H1 (cell line): Measurements from ENCODE around the gene SYF2. TPM values are rescaled to one million over a fixed set of nuclear protein-coding genes. Genes with fewer than 3 reads are reported as not detected.

Experiments
- CTCF ChIA-PET: fragments of 300-600 bp; sonication (Branson Sonifier 250); formaldehyde crosslinking; loops from one replicate; lab custom pipeline; 2021; ENCODE audit not compliant: partially characterized antibody; lab: Charles Lee
- POLR2A ChIA-PET: fragments of 300-600 bp; sonication (Branson Sonifier 250); formaldehyde crosslinking; loops from one replicate; lab custom pipeline; 2021; ENCODE audit warnings: inconsistent platforms; ENCODE audit not compliant: partially characterized antibody; lab: Charles Lee
- DNase-seq, 2 experiments: peaks; one replicate each; pipeline versions ENCODE4 v3.0.0 to v3.0.0-alpha.2; 2010 to 2022; ENCODE audit warnings: low spot score in 2 of 2, low read depth in 1 of 2, mixed read lengths in 1 of 2
- FAIRE-seq: peaks from 2 replicates; lab custom pipeline; 2011; peaks lifted over from hg19 to GRCh38; lab: Jason Lieb, UNC
- H2AFZ ChIP-seq: 2 replicates; pipeline ENCODE4 v1.8.1; 2012; ENCODE audit warnings: low read length, inconsistent platforms
- H2AK5ac ChIP-seq: 2 replicates; pipeline ENCODE4 v1.6.1; 2013; ENCODE audit warnings: low read depth, low read length
- H2BK120ac ChIP-seq: replicated peaks from 2 replicates; pipeline ENCODE3; 2013; ENCODE audit warnings: low read depth, low read length, inconsistent platforms
- H2BK12ac ChIP-seq: 2 replicates; pipeline ENCODE4 v1.6.1; 2013; ENCODE audit warnings: low read depth, low read length
- H2BK15ac ChIP-seq: 2 replicates; pipeline ENCODE4 v1.6.1; 2013; ENCODE audit warnings: low read length
- H2BK20ac ChIP-seq: 2 replicates; pipeline ENCODE4 v1.6.1; 2013; ENCODE audit warnings: low read length
- H2BK5ac ChIP-seq: 2 replicates; pipeline ENCODE4 v1.6.1; 2013; ENCODE audit warnings: low read depth, low read length
- H3K14ac ChIP-seq: 2 replicates; pipeline ENCODE4 v1.6.1; 2013; ENCODE audit warnings: inconsistent platforms; ENCODE audit not compliant: insufficient read length
- H3K18ac ChIP-seq: 2 replicates; pipeline ENCODE4 v1.6.1; 2013; ENCODE audit warnings: low read length; ENCODE audit errors: extremely low read depth
- H3K23ac ChIP-seq: 2 replicates; pipeline ENCODE4 v1.6.1; 2013; ENCODE audit warnings: inconsistent platforms; ENCODE audit not compliant: insufficient read length
- H3K23me2 ChIP-seq: 2 replicates; pipeline ENCODE4 v1.6.1; 2013; ENCODE audit warnings: low read depth, low read length
- H3K27ac ChIP-seq: 2 replicates; pipeline ENCODE4 v1.6.1; 2011; ENCODE audit warnings: low read depth, low read length, inconsistent platforms
- H3K27me3 ChIP-seq, 4 experiments: replicated peaks in 1 of 4; 1 replicate in 1 of 4; 2 replicates in 3 of 4; pipeline versions ENCODE4 v1.6.1 to v1.8.1; 2011 to 2013; ENCODE audit warnings: low read length in 3 of 4, mild to moderate bottlenecking in 3 of 4, inconsistent platforms in 2 of 4, mixed read lengths in 2 of 4, moderate library complexity in 1 of 4; ENCODE audit not compliant: control insufficient read depth in 3 of 4, insufficient read depth in 3 of 4; ENCODE audit errors: extremely low read depth in 1 of 4
- H3K36me3 ChIP-seq, 4 experiments: 2 replicates each; pipeline versions ENCODE4 v1.6.1 to v1.8.1; 2011 to 2013; ENCODE audit warnings: mild to moderate bottlenecking in 4 of 4, low read length in 3 of 4, moderate library complexity in 2 of 4, control low read depth in 1 of 4, inconsistent platforms in 1 of 4; ENCODE audit not compliant: insufficient read depth in 4 of 4, control insufficient read depth in 2 of 4
- H3K4ac ChIP-seq: replicated peaks from 2 replicates; pipeline ENCODE3; 2013; ENCODE audit warnings: low read length, low read depth, mixed read lengths, inconsistent platforms; ENCODE audit not compliant: insufficient read length
- H3K4me1 ChIP-seq, 4 experiments: replicated peaks in 1 of 4; 1 replicate in 1 of 4; 2 replicates in 3 of 4; pipeline versions ENCODE4 v1.6.1 to v1.8.1; 2011 to 2013; ENCODE audit warnings: low read length in 3 of 4, inconsistent platforms in 2 of 4, mixed read lengths in 1 of 4; ENCODE audit not compliant: insufficient read depth in 4 of 4, control insufficient read depth in 3 of 4
- H3K4me2 ChIP-seq, 2 experiments: 2 replicates each; pipeline versions ENCODE4 v1.6.1 to v1.8.1; 2011 to 2013; ENCODE audit warnings: low read depth in 2 of 2, low read length in 2 of 2, control low read depth in 1 of 2, inconsistent platforms in 1 of 2, mild to moderate bottlenecking in 1 of 2; ENCODE audit not compliant: insufficient read depth in 1 of 2
- H3K4me3 ChIP-seq, 4 experiments: fragments of 200-600, 300-600 bp in 1 of 4; sonication (generic), shearing (Covaris generic), sonication (Bioruptor Twin) in 1 of 4; 2 replicates each; pipeline versions ENCODE4 v1.5.1 to v1.8.1; 2011 to 2016; ENCODE audit warnings: low read length in 4 of 4, low read depth in 3 of 4, control low read depth in 2 of 4, inconsistent platforms in 2 of 4, mild to moderate bottlenecking in 2 of 4, mixed read lengths in 1 of 4, moderate library complexity in 1 of 4; ENCODE audit not compliant: insufficient read depth in 2 of 4; ENCODE audit errors: extremely low read depth in 1 of 4
- H3K56ac ChIP-seq: replicated peaks from 2 replicates; pipeline ENCODE3; 2013; ENCODE audit warnings: low read depth, mild to moderate bottlenecking, mixed read lengths, low read length, inconsistent platforms; ENCODE audit not compliant: insufficient read length
- H3K79me1 ChIP-seq: 2 replicates; pipeline ENCODE4 v1.6.1; 2013; ENCODE audit warnings: low read depth, low read length, control low read depth
- H3K79me2 ChIP-seq, 2 experiments: 2 replicates each; pipeline versions ENCODE4 v1.6.1 to v1.8.1; 2012 to 2013; ENCODE audit warnings: low read length in 2 of 2, mild to moderate bottlenecking in 2 of 2, inconsistent platforms in 1 of 2; ENCODE audit not compliant: insufficient read depth in 2 of 2, control insufficient read depth in 1 of 2
- H3K9ac ChIP-seq, 4 experiments: replicated peaks in 1 of 4; 1 replicate in 1 of 4; 2 replicates in 3 of 4; pipeline versions ENCODE4 v1.6.1 to v1.8.1; 2011 to 2013; ENCODE audit warnings: low read depth in 3 of 4, low read length in 3 of 4, control low read depth in 2 of 4, mild to moderate bottlenecking in 2 of 4, moderate library complexity in 2 of 4, inconsistent platforms in 1 of 4; ENCODE audit errors: extremely low read depth in 1 of 4
- H3K9me3 ChIP-seq, 2 experiments: 2 replicates each; pipeline versions ENCODE4 v1.6.1 to v1.8.1; 2012 to 2013; ENCODE audit warnings: mild to moderate bottlenecking in 2 of 2, moderate library complexity in 2 of 2, control low read depth in 1 of 2, inconsistent platforms in 1 of 2, low read depth in 1 of 2, low read length in 1 of 2, mixed read lengths in 1 of 2; ENCODE audit not compliant: insufficient read depth in 2 of 2
- H4K20me1 ChIP-seq, 2 experiments: replicated peaks in 1 of 2; 2 replicates each; pipeline versions ENCODE3 to v1.8.1; 2011 to 2013; ENCODE audit warnings: inconsistent platforms in 2 of 2, low read length in 2 of 2, mild to moderate bottlenecking in 1 of 2; ENCODE audit not compliant: insufficient read depth in 2 of 2, control insufficient read depth in 1 of 2
- H4K5ac ChIP-seq: 2 replicates; pipeline ENCODE4 v1.6.1; 2013; ENCODE audit warnings: low read length, low read depth, mixed read lengths, inconsistent platforms; ENCODE audit not compliant: insufficient read length
- H4K8ac ChIP-seq: 2 replicates; pipeline ENCODE4 v1.8.0; 2013; ENCODE audit warnings: mild to moderate bottlenecking, moderate library complexity, low read length, inconsistent platforms; ENCODE audit not compliant: insufficient read depth; ENCODE audit errors: extremely low read depth
- H4K91ac ChIP-seq: replicated peaks from 2 replicates; pipeline ENCODE3; 2013; ENCODE audit warnings: low read length, mixed read lengths, inconsistent platforms; ENCODE audit not compliant: insufficient read length
- BRCA1 ChIP-seq: IDR thresholded peaks from 2 replicates; pipeline ENCODE4 v1.6.1; 2012; ENCODE audit warnings: low read depth, low read length, improper control_type of control experiment
- EGR1 ChIP-seq: IDR thresholded peaks from 2 replicates; pipeline ENCODE4 v1.6.1; 2011; ENCODE audit warnings: low read depth, low read length, borderline replicate concordance
- WGBS, 2 experiments: shearing (Covaris generic) in 1 of 2; methylation state at CpG; one replicate each; pipeline versions ENCODE4 v1.1.6 to v1.1.7; 2013 to 2015; ENCODE audit warnings: low lambda C conversion rate in 2 of 2, mixed read lengths in 2 of 2, inconsistent platforms in 1 of 2, low coverage in 1 of 2, missing lambda C conversion rate in 1 of 2; ENCODE audit not compliant: insufficient replicate concordance in 2 of 2, insufficient coverage in 1 of 2, insufficient read length in 1 of 2; ENCODE audit errors: extremely low coverage in 1 of 2, missing lambda C conversion rate in 1 of 2; 5-methylcytosine and 5-hydroxymethylcytosine counted together
- polyA plus RNA-seq, 7 experiments: library from polyadenylated mRNA; depleted of rRNA in 3 of 7; stranded (reverse) in 5 of 7; unstranded in 2 of 7; fragments of >200 nt in 5 of 7; fragments of 200-250 nt in 2 of 7; gene quantifications; 1 replicate in 5 of 7; 2 replicates in 1 of 7; 4 replicates in 1 of 7; pipeline versions ENCODE4 v1.2.1 to v1.2.3, GENCODE V29; 2011 to 2013; ENCODE audit warnings: missing spikeins in 2 of 7, mixed read lengths in 2 of 7
- total RNA-seq: library from RNA; stranded (reverse); fragmentation: NEBNext Ultra II Directional; extraction: Animal tissue kit (Norgen Biotek cat#: 25700); gene quantifications from 2 replicates; pipeline ENCODE4 v1.2.1, GENCODE V29; 2021

The SYF2 gene
- total and polyA plus RNA-seq, 2 of the 8 experiments (the other 6 are each of a cell fraction or from before 2014, with no cell fraction given) = 7.5 to 33.0 TPM

DNA sequence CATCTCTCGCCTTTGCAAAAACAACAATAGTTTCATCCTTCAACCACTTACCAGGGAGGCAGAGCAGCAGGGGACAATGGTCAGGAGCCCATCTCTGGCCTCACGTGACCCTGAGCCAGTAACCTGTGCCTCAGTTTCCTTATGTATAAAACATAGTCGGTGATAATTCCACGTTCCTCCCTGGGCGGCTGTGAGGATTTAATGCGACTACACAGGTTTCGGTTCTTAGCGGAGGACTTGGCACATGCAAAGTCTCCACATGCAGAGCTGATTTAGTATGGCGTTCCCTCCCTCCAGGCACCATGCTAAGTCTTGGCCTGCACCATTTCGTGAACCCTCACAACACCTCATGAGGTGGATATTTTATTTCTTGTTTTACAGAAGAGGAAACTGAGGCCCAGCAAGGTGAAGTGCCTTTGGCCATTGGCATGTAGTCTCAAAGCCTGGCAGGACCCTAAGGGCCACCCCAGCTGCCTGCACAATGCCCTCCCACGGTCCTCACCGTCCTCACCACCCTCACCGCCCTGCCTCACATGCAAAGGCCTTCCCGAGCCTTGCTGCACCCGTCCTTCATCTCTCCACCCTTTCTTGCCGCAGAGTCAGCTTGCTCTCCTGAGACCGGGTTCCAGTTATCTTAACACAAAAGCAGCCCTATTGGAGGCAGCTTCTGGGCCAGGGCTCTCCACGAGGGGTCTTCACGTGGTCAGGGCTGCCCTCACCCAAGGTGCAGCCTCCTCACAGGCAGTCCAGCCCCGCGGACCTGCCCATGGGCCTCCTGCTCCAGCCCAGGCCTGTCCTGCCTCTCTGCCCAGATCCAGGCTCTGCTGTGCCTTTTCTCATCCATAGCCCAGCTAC is 48.9 kb downstream of the SYF2 start:
- Histone ChIP-seq H3K9me3 (no peaks in the 10 kb centered on the region), H3K18ac (no peak overlapping the region), H3K56ac (no peak overlapping the region), H3K27ac (no peak overlapping the region), H3K36me3 (no peaks in the 10 kb centered on the region), H4K5ac (no peak overlapping the region), H2BK12ac (no peak overlapping the region), H3K27me3 (no peaks in the 10 kb centered on the region), H3K23me2 (no peaks in the 10 kb centered on the region), H3K4me1 (no peaks in the 10 kb centered on the region), H4K20me1 (no peaks in the 10 kb centered on the region), H4K8ac (no peak overlapping the region), H2BK20ac (no peak overlapping the region), H2BK5ac (no peak overlapping the region), H3K4ac (no peak overlapping the region), H3K79me1 (no peaks in the 10 kb centered on the region), H3K4me2 (no peak overlapping the region), H2BK120ac (no peak overlapping the region), H3K4me3 (no peak overlapping the region), H2AFZ (no peak overlapping the region), H3K23ac (no peak overlapping the region), H3K79me2 (no peaks in the 10 kb centered on the region), H4K91ac (no peak overlapping the region), H3K9ac (no peak overlapping the region), H2BK15ac (no peak overlapping the region), H3K14ac (no peak overlapping the region), H2AK5ac (no peak overlapping the region)
- WGBS, 2 experiments = 90% methylated on average over 21 of the region's 21 CpGs; no CpG with 5 or more reads in 1 of the 2 experiments
- DNase-seq (no peak), FAIRE-seq (no peak)
- CTCF ChIA-PET = interaction anchor here (0.7 to 1.3 kb wide), 2 partner anchors 35 to 66 kb away, joined by 3 to 4 read pairs; no protein-coding TSS in a partner anchor
- POLR2A ChIA-PET = no interaction called here
- TF ChIP-seq EGR1 = no peak
- no peak for TF ChIP-seq BRCA1
